Muscle layer of duodenum (tissue), 2 donors: ENCODE results near the gene C12orf56.

ENCODE experiments used
- H3K27ac ChIP-seq: one replicate; pipeline ENCODE4 v1.7.0; 2013; ENCODE audit warnings: mild to moderate bottlenecking, low read length
- H3K27me3 ChIP-seq: one replicate; pipeline ENCODE4 v1.7.0; 2013; ENCODE audit warnings: low read depth, mild to moderate bottlenecking, control low read depth, low read length
- H3K36me3 ChIP-seq, 2 donors: one replicate each; pipeline ENCODE4 v1.7.0; 2013; ENCODE audit warnings: low read length in 2 of 2, control low read depth in 1 of 2, mild to moderate bottlenecking in 1 of 2; ENCODE audit not compliant: insufficient read depth in 2 of 2, control insufficient read depth in 1 of 2
- H3K4me1 ChIP-seq, 2 donors: one replicate each; pipeline ENCODE4 v1.7.0; 2013; ENCODE audit warnings: low read length in 2 of 2, mild to moderate bottlenecking in 2 of 2, control low read depth in 1 of 2, moderate library complexity in 1 of 2; ENCODE audit not compliant: insufficient read depth in 2 of 2, control insufficient read depth in 1 of 2
- H3K4me3 ChIP-seq, 2 donors: one replicate each; pipeline ENCODE4 v1.7.0; 2013; ENCODE audit warnings: low read length in 2 of 2, low read depth in 1 of 2, mild to moderate bottlenecking in 1 of 2
- H3K9me3 ChIP-seq, 2 donors: one replicate each; pipeline ENCODE4 v1.7.0; 2013; ENCODE audit warnings: low read length in 2 of 2, control low read depth in 1 of 2, mild to moderate bottlenecking in 1 of 2; ENCODE audit not compliant: control insufficient read depth in 1 of 2
- donor health status: healthy.

The C12orf56 gene

DNA sequence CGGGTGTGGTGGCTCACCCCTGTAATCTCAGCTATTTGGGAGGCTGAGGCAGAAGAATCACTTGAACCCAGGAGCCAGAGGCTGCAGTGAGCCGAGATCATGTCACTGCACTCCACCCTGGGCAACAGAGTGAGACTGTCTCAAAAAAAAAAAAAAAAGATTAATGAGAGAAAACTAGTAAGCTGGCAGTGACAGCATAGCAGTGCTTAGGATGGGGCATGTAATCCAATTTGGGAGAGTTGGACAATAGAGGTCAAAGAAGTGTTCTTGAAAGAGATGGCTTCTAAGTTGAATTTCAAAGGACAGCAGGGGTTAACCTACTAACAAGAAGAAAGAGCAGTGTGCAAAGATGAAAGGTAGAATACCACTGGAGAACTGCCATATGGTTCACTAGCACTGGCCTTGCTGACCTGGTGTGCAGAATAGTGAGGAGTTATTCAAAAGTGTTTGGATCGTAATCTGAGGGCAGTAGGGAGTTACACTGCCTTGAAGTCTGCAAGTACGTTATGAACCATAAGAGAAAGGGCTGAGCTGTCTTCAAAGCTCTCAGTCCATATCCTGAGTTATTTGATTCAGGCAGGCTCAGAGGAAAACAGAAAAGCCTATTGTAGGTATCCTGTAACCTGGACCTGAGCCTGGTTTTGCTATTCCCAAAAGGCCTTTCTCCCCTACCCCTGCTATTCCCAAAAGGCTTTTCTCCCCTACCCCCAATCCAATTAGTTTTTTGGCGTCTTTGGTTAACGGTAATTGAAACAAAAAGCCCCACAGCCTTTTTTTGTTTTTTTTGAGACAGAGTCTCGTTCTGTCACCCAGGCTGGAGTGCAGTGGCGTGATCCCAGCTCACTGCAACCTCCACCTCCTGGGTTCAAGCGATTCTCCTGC is 17.0 kb upstream of the C12orf56 start:
- H3K27me3 ChIP-seq, result no peaks in the 10 kb centered on the region
- no peaks in the 10 kb centered on the region for H3K9me3 ChIP-seq
- peaks cover 12 to 20% of the 10 kb centered on the region in 2 donors for H3K36me3 ChIP-seq
- H3K4me3 ChIP-seq, result no peak overlapping the region
- H3K4me1 ChIP-seq, result peaks cover 0 to 8% of the 10 kb centered on the region in 2 donors
- no peak overlapping the region for H3K27ac ChIP-seq

- Histone ChIP-seq H3K4me3 (peak overlapping the region; percentile 84 to 92), H3K27me3 (no peaks in the 10 kb centered on the region), H3K9me3 (no peaks in the 10 kb centered on the region), H3K36me3 (peaks cover 0 to 5% of the 10 kb centered on the region in 2 donors), H3K4me1 (peaks cover 0 to 8% of the 10 kb centered on the region in 2 donors), H3K27ac (peak overlapping the region; percentile 90)
Measured at GRCh38 chr12:64404470-64405256, 14.1 kb upstream of the C12orf56 start.

DNA sequence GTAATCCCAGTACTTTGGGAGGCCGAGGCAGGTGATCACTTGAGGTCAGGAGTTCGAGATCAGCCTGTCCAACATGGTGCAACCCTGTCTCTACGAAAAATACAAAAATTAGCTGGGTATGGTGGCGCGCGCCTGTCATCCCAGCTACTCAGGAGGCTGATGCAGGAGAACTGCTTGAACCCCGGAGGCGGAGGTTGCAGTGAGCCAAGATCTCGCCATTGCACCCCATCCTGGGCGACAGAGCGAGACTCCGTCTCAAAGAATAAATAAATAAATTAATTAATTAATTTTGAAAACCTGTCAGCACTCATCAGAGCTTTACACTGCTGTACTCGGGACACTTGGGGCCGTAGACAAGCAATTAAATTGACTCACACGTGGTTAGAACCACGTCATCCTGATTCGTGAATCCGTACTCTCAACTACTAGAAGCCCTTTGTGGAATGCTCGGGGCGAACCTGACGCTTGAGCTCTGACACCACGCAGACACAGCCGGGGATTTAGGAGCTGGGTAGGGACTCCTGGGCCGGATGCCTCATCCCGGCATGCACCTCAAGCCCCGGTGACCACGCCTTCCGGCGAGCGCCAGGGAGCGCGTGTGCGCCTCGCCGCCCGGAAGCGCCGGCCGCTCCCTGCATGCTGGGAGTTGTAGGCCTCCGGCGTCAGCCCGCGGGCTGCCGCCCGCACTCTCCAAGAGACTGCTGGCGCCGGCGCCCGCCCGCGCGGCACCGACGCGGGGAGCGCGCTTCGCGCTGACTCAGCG is 13.3 kb upstream of the C12orf56 start, which contains the start of gene XPOT:
TSS of gene XPOT (plus strand) at position 686 of the 763 bp plus-strand sequence. CDS start 5,644 bp downstream, outside the sequence.
- Histone ChIP-seq H3K27ac (peak within 1 kb of the TSS; percentile 90), H3K4me1 (peaks cover 0 to 8% of the 10 kb centered on the region in 2 donors), H3K4me3 (peak within 1 kb of the TSS; percentile 84 to 92), H3K36me3 (peaks cover 0 to 5% of the 10 kb centered on the region in 2 donors), H3K9me3 (no peaks in the 10 kb centered on the region), H3K27me3 (no peaks in the 10 kb centered on the region)

DNA sequence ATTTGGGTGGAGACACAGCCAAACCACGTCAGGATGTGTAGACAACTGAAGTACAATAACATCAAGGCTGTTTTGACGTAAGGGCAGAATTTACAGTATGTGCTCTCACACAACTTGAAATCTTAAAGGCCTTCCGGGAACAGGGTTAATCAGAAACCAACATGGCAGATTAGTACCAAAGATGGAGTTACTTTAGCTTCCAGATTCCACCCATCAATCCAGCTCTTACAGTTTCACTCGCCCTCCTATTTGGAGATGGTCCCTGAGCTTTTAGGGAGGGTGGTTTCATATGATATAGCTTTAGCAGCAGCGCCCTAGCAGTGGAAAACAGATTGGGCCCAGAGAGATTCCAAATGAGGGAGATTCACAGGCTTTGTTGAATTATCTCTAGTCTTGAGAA is 11.6 kb upstream of the C12orf56 start:
- Histone ChIP-seq H3K9me3 (no peaks in the 10 kb centered on the region), H3K27me3 (no peaks in the 10 kb centered on the region), H3K27ac (no peak overlapping the region), H3K4me1 (peaks cover 0 to 8% of the 10 kb centered on the region in 2 donors), H3K4me3 (no peak overlapping the region), H3K36me3 (peaks cover 0 to 5% of the 10 kb centered on the region in 2 donors)

DNA sequence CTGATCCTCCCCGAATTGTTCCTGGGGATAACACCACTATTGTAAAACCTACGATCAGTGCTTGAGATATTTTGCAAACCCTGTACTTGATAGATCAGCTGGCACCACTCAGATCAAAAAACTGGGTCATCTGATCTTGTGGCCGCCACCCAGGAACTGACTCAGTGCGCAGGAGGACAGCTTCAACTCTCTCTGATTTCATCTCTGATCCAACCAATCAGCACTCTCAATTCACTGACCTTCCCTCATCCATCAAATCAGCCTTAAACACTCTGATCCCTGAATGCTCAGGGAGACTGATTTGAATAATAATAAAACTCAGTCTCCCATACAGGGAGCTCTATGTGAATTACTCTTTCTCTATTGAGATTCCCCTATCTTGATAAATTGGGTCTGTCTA is 9.5 kb upstream of the C12orf56 start:
- Histone ChIP-seq H3K36me3 (peaks cover 0 to 5% of the 10 kb centered on the region in 2 donors), H3K4me1 (no peaks in the 10 kb centered on the region), H3K27me3 (no peaks in the 10 kb centered on the region), H3K9me3 (no peaks in the 10 kb centered on the region), H3K27ac (no peak overlapping the region), H3K4me3 (no peak overlapping the region)

DNA sequence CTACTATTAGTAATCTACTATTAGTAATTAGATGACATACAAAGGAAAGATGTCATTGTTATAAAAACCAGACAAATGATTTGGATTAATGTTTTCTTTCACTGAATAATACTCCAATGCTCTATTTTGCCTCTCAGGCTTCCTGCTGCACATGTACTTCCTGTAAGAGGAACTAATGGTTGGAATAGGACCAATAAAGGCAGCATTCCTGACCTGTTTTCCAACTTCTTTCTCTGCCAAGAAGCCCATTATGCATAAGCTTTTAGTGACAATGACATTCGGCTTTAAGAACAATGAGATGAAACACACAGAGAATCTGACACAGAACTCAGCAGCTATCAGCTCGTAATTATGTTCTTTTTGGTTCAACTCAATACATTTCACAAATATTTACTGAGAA is 5.2 kb upstream of the C12orf56 start:
- no peak overlapping the region for H3K4me3 ChIP-seq
- no peaks in the 10 kb centered on the region for H3K27me3 ChIP-seq
- H3K27ac ChIP-seq, result no peak overlapping the region
- H3K9me3 ChIP-seq, result no peaks in the 10 kb centered on the region
- no peaks in the 10 kb centered on the region for H3K36me3 ChIP-seq
- H3K4me1 ChIP-seq, result peaks cover 0 to under 1% of the 10 kb centered on the region in 2 donors

DNA sequence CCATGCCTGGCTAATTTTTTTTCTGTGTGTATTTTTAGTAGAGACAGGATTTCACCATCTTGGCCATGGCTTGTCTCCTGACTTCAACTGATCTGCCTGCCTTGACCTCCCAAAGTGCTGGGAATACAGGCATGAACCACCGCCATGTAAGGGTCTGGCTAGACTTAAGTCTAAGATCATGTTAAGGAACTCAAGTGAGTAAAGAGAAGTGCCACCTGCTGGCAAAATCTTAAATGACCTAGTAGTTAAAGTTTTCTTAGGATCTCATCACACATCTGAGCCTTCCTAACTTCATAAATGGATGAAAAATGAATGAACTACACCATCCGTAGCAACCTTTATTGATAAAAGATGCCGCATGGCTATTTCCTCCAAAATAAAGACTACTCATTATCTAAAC is 1.7 kb upstream of the C12orf56 start:
- Histone ChIP-seq H3K36me3 (no peaks in the 10 kb centered on the region), H3K27ac (no peak overlapping the region), H3K27me3 (peaks cover 8% of the 10 kb centered on the region), H3K9me3 (no peaks in the 10 kb centered on the region), H3K4me1 (peaks cover 0 to 6% of the 10 kb centered on the region in 2 donors), H3K4me3 (no peak overlapping the region)

DNA sequence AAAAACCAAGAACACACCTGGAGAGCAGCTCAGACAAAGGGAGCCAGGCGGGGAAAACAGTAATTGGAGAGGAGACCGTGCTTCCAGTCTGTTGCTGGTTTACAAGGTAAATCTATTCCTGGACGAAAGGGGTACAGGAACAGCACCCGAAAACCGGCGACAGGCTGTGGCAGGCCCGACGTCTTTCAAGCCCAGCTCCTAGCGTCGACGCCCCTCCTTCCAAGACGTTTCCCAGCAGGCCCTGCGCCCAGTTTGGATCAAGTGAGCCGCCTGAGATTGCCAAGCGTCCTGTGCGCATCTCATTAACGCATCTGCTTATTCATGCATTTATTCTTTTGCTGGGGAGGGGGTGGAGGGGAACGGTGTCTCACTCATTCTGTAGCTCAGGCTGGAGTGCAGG is 1.4 kb downstream of the C12orf56 start:
- peaks cover 0 to 6% of the 10 kb centered on the region in 2 donors for H3K4me1 ChIP-seq
- no peaks in the 10 kb centered on the region for H3K36me3 ChIP-seq
- H3K27me3 ChIP-seq, result peaks cover 8% of the 10 kb centered on the region
- H3K27ac ChIP-seq, result no peak overlapping the region
- no peak overlapping the region for H3K4me3 ChIP-seq
- no peaks in the 10 kb centered on the region for H3K9me3 ChIP-seq

GRCh38 chr12:64387197-64387816 is 3.3 kb downstream of the C12orf56 start:
- Histone ChIP-seq H3K27ac (no peak overlapping the region), H3K4me3 (no peak overlapping the region), H3K36me3 (no peaks in the 10 kb centered on the region), H3K4me1 (peaks cover 0 to 6% of the 10 kb centered on the region in 2 donors), H3K27me3 (peaks cover 8% of the 10 kb centered on the region), H3K9me3 (no peaks in the 10 kb centered on the region)

DNA sequence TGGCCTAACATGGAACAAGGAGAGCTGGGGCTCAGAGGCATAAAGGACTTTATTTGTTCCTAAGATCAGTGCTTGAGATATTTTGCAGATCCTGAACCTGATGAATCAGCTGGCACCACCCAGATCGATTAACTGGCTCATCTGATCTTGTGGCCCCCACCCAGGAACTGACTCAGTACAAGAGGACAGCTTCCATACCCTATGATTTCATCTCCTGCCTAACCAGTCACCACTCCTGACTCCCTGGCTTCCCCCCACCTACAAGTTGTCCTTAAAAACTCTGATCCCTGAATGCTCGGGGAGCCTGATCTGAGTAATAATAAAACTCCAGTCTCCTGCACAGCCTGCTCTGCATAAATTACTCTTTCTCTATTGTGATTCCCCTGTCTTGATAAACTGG is 5.1 kb downstream of the C12orf56 start:
- Histone ChIP-seq H3K4me1 (peaks cover 0 to 3% of the 10 kb centered on the region in 2 donors), H3K4me3 (no peak overlapping the region), H3K9me3 (no peaks in the 10 kb centered on the region), H3K27ac (no peak overlapping the region), H3K27me3 (peaks cover 8% of the 10 kb centered on the region), H3K36me3 (no peaks in the 10 kb centered on the region)
